Measurements from ENCODE around the gene XPO4.
A peak's percentile ranks its signal among the peaks of the same experiment; 100 is the strongest.

XPO4 gene

DNA sequence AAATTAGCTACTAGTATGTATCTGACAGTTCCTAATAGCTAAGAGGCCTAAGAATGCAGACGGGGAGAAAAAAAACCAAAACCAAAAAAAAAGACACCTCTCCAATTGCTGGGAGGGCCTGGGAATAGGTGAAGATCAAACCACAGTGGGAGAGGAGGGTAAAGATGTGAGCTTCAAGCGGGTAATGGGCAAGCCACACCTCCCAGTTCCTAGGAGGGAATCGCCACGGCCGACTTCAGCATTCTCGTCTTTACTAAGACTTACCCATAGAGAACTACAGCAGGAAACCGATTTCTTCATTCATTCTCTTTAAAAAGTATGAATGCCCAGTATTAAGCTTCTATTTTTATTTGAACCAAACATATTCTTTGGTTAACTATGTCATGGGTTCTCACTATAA lies 123.1 kb downstream of the XPO4 start:
- no peaks in the 10 kb centered on the region for H3K4me1 ChIP-seq (ENCODE audit: control insufficient read depth, insufficient read depth, low read length)
- no peak overlapping the region for H3K4me3 ChIP-seq (ENCODE audit: low read depth, low read length)
- no peaks in the 10 kb centered on the region for H3K27me3 ChIP-seq (ENCODE audit: control insufficient read depth, insufficient read depth, low read length)
- no peak overlapping the region for H3K9ac ChIP-seq (ENCODE audit: low read length)
- H3K36me3 ChIP-seq (ENCODE audit: control insufficient read depth, insufficient read depth, low read length): peaks cover 38% of the 10 kb centered on the region
- no peaks in the 10 kb centered on the region for H3K9me3 ChIP-seq (ENCODE audit: control insufficient read depth, insufficient read depth, low read depth, low read length)
- H3K27ac ChIP-seq (ENCODE audit: low read depth, low read length): no peak overlapping the region

DNA sequence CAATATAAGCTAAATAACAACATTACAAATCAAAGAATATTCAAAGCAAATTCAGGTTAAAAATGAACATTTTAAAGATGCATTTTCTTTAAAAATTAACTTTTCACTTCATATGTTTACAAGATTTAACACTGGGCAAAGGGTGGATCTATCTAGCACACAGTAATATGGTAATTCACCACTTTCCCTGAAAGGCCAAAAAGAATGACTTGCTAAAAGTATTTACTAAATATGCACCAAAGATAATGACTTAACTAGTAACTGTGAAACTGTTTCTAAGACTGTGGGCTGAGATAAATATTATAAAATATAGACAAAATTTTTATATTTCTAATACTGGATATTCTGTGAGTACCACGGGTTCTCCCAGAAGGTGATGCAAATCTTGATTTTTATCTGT lies 124.2 kb downstream of the XPO4 start:
- Histone ChIP-seq H3K4me3 (ENCODE audit: low read depth, low read length) (no peak overlapping the region), H3K9ac (ENCODE audit: low read length) (no peak overlapping the region), H3K27me3 (ENCODE audit: control insufficient read depth, insufficient read depth, low read length) (no peaks in the 10 kb centered on the region), H3K27ac (ENCODE audit: low read depth, low read length) (no peak overlapping the region), H3K36me3 (ENCODE audit: control insufficient read depth, insufficient read depth, low read length) (peaks cover 27% of the 10 kb centered on the region), H3K9me3 (ENCODE audit: control insufficient read depth, insufficient read depth, low read depth, low read length) (no peaks in the 10 kb centered on the region), H3K4me1 (ENCODE audit: control insufficient read depth, insufficient read depth, low read length) (no peaks in the 10 kb centered on the region)

DNA sequence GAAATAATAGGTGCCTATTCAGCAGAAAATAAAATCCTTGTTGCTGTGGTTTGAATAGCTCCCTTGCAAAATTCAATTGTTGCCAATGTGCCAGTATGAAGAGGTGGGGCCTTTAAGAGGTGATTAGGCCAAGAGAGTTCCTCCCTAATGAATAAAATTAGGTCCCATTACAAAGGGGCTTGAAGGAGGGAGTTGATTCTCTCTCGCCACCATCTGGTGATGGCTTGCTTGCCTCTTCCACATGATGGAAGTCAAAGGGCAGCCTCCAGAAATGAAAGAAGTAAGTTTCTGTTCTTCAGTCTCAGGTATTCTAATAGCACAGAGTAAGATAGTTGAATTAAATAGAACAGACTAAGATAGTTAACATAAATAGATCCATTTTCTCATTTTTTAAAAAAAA lies 125.8 kb downstream of the XPO4 start:
- no peaks in the 10 kb centered on the region for H3K9me3 ChIP-seq (ENCODE audit: control insufficient read depth, insufficient read depth, low read depth, low read length)
- H3K4me1 ChIP-seq (ENCODE audit: control insufficient read depth, insufficient read depth, low read length): peaks cover 9% of the 10 kb centered on the region
- H3K4me3 ChIP-seq (ENCODE audit: low read depth, low read length): no peak overlapping the region
- no peaks in the 10 kb centered on the region for H3K27me3 ChIP-seq (ENCODE audit: control insufficient read depth, insufficient read depth, low read length)
- no peak overlapping the region for H3K27ac ChIP-seq (ENCODE audit: low read depth, low read length)
- peaks cover 12% of the 10 kb centered on the region for H3K36me3 ChIP-seq (ENCODE audit: control insufficient read depth, insufficient read depth, low read length)
- H3K9ac ChIP-seq (ENCODE audit: low read length): no peak overlapping the region

DNA sequence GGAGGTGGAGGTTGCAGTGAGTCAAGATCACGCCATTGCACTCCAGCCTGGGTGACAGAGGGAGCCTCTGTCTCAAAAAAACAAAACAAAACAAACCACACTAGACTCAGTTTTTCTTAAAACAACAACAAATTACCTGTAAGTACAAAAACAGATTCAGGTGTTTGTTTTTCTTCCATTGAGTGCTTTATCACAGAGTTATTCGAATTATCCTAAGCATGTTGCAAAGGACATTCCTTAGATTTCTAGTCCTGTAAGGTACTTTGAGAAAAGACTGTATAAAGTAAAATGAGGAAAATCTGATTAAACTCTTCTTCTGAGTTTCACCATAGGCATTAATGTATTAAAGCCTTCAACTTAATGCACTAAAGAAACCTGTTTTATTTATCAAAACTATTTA lies 126.6 kb downstream of the XPO4 start:
- Histone ChIP-seq H3K27ac (ENCODE audit: low read depth, low read length) (no peak overlapping the region), H3K4me3 (ENCODE audit: low read depth, low read length) (no peak overlapping the region), H3K9me3 (ENCODE audit: control insufficient read depth, insufficient read depth, low read depth, low read length) (no peaks in the 10 kb centered on the region), H3K36me3 (ENCODE audit: control insufficient read depth, insufficient read depth, low read length) (peaks cover 5% of the 10 kb centered on the region; the same call in 1 of the 2 replicates), H3K27me3 (ENCODE audit: control insufficient read depth, insufficient read depth, low read length) (no peaks in the 10 kb centered on the region), H3K9ac (ENCODE audit: low read length) (no peak overlapping the region), H3K4me1 (ENCODE audit: control insufficient read depth, insufficient read depth, low read length) (peaks cover 9% of the 10 kb centered on the region)

DNA sequence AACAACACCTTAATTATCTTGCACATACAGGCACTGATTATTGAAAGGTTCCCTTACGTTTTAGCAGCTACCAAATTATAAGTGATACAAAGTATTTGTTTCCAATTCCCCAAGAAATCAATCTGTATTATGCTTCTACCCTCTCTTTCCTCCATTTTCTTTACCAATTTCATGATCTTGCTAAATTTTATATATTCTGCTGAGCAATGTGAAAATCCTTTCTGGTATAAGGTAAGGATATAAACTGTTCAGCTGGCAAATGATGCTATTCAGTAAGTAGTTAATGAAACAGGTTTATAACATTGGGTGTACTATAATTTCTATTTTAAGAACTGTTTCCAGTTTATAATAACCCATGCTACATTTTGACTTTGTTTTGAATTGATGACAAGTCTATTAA lies 127.8 kb downstream of the XPO4 start:
- H3K27me3 ChIP-seq (ENCODE audit: control insufficient read depth, insufficient read depth, low read length): no peaks in the 10 kb centered on the region
- no peaks in the 10 kb centered on the region for H3K9me3 ChIP-seq (ENCODE audit: control insufficient read depth, insufficient read depth, low read depth, low read length)

DNA sequence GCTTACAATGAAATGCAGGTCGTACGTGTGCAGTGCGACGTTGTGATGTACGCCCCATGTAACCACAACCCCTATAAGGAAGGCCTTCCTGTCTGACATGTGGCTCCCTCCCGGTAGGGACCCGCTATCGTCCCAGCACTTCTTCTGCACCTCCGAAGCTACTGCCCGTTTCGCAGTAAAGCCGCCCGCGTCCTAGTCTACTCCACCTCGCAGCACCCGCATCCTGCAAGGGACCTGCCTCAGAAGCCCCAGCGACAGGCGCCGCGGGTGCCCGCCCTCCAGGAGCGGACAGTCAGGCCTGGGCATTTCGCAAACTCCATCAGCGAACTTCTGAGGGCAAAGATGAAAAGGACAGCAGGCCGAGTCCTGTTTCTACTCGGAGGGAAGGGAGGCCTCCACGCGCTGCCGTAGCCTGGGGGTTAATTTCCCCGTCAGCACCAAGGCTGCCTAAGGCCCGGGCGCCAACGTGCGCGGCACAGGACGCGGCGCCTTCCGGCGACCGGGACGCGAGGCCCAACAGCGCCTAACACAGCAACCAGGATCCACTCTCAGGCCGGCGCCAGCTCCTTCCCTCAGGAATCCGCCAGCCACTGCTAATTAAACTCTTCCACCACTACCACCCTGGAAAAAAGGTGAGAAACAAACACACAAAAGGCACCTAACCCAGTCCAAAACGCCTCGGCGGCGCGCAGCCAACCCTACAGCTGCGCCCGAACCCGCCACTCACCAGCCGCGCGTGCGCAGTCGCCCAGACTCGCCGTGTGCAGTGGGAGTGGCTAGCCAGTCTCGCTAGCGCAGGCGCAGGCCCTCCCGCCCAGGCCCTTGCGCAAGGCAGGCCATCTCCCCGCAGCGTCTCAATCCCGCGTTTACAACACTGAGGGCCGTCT lies 129.1 kb downstream of the XPO4 start, which contains the start of gene EEF1AKMT1:
Gene EEF1AKMT1, minus strand, starts transcription at position 768 of the 887 bp plus-strand sequence. CDS start 16,363 bp downstream, outside the sequence.
- Histone ChIP-seq H3K4me1 (ENCODE audit: control insufficient read depth, insufficient read depth, low read length) (peaks cover 9% of the 10 kb centered on the region), H3K27me3 (ENCODE audit: control insufficient read depth, insufficient read depth, low read length) (no peaks in the 10 kb centered on the region), H3K9me3 (ENCODE audit: control insufficient read depth, insufficient read depth, low read depth, low read length) (0 out of 2 replicates have a peak, but pooled peaks cover 3% of the 10 kb centered on the region), H3K4me3 (ENCODE audit: low read depth, low read length) (peak within 1 kb of the TSS; percentile 69), H3K9ac (ENCODE audit: low read length) (peak within 1 kb of the TSS; percentile 83), H3K27ac (ENCODE audit: low read depth, low read length) (peak within 1 kb of the TSS; percentile 81; the same call in 1 of the 2 replicates), H3K36me3 (ENCODE audit: control insufficient read depth, insufficient read depth, low read length) (0 out of 2 replicates have a peak, but pooled peaks cover 6% of the 10 kb centered on the region)

More for the DNA sequence above, 127.8 kb downstream of the XPO4 start:
- peaks cover 9% of the 10 kb centered on the region for H3K4me1 ChIP-seq (ENCODE audit: control insufficient read depth, insufficient read depth, low read length)
- H3K36me3 ChIP-seq (ENCODE audit: control insufficient read depth, insufficient read depth, low read length): 0 out of 2 replicates have a peak, but pooled peaks cover 3% of the 10 kb centered on the region
- no peak overlapping the region for H3K4me3 ChIP-seq (ENCODE audit: low read depth, low read length)
- no peak overlapping the region for H3K9ac ChIP-seq (ENCODE audit: low read length)
- H3K27ac ChIP-seq (ENCODE audit: low read depth, low read length): no peak overlapping the region

DNA sequence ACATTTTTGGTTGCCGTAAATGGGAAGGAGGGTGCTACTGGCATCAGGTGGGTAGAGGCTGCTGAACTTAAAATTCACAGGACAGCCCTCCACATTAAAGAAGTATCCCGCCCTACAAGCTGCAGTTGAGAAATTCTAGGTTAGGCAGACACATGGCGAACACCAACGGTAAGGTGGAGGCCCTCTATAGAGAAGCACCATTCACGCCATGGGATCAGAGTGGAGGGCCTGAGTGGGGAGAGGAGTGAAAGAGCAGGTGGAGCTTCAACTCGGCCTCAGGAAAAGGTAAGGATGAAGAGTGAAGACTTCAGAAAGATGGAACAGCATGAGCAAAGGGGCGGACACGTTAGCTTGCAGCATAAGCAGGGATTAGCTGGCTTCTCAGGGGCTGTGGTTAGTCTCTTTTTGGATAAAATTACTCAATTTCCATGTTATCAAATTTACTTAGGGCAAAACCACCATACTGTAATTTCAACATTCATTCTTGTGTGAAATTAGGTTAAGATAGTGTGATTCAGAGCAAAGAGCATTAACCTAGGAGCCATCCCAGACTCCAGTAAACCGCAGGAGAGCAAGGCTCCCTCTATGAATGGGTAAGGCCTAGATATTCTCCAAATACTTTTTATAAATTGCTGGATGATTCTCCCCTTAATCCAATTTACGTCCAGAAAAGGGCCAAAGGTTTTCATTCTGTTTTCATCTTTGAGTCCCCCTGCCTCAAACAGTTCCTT lies 130.0 kb downstream of the XPO4 start:
- Histone ChIP-seq H3K27ac (ENCODE audit: low read depth, low read length) (no peak overlapping the region), H3K4me3 (ENCODE audit: low read depth, low read length) (peak overlapping the region; percentile 69)

DNA sequence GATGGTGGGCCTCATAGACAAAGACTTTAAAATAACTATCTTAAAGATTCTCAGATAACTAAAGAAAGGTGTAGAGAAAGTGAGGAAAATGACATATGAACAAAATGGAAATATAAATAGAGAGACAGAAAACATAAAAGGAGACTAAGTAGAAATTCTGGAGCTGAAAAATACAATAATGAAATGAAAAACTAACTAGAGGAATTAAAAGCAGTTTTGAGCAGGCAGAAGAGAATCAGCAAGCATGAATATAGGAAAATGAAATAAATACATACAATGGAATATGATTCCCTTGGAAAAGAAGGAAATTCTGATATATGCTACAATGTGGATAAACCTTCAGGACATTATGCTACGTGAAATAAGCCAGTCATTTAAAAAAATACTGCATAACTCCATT lies 132.7 kb downstream of the XPO4 start:
- H3K9me3 ChIP-seq (ENCODE audit: control insufficient read depth, insufficient read depth, low read depth, low read length): 0 out of 2 replicates have a peak, but pooled peaks cover 11% of the 10 kb centered on the region
- no peak overlapping the region for H3K4me3 ChIP-seq (ENCODE audit: low read depth, low read length)
- no peak overlapping the region for H3K9ac ChIP-seq (ENCODE audit: low read length)
- no peak overlapping the region for H3K27ac ChIP-seq (ENCODE audit: low read depth, low read length)
- H3K36me3 ChIP-seq (ENCODE audit: control insufficient read depth, insufficient read depth, low read length): 0 out of 2 replicates have a peak, but pooled peaks cover 6% of the 10 kb centered on the region
- H3K4me1 ChIP-seq (ENCODE audit: control insufficient read depth, insufficient read depth, low read length): peaks cover 9% of the 10 kb centered on the region
- no peaks in the 10 kb centered on the region for H3K27me3 ChIP-seq (ENCODE audit: control insufficient read depth, insufficient read depth, low read length)

More for the DNA sequence above, 130.0 kb downstream of the XPO4 start:
- Histone ChIP-seq H3K4me1 (ENCODE audit: control insufficient read depth, insufficient read depth, low read length) (peaks cover 9% of the 10 kb centered on the region), H3K9ac (ENCODE audit: low read length) (peak overlapping the region; percentile 83), H3K27me3 (ENCODE audit: control insufficient read depth, insufficient read depth, low read length) (no peaks in the 10 kb centered on the region), H3K36me3 (ENCODE audit: control insufficient read depth, insufficient read depth, low read length) (0 out of 2 replicates have a peak, but pooled peaks cover 6% of the 10 kb centered on the region), H3K9me3 (ENCODE audit: control insufficient read depth, insufficient read depth, low read depth, low read length) (0 out of 2 replicates have a peak, but pooled peaks cover 6% of the 10 kb centered on the region)

DNA sequence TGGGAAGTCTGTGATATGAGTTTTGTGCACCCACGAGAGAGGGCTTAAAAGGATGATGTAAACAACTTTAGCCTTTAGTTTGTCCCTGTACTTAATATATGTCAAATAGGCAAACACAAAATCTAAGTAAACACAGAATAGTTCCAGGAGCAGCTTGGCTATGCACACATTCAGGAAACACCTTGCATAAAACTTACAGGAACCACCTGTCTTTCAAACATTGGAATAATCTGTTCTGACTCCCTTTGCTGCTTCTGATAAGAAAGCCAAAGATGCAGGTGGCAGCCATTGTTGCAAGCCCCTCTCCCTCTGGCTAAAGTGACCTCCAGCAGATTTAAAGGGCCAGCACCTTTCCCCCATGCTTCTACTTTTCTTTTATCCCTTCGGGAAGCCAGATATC lies 133.5 kb downstream of the XPO4 start:
- H3K4me3 ChIP-seq (ENCODE audit: low read depth, low read length): no peak overlapping the region
- no peak overlapping the region for H3K9ac ChIP-seq (ENCODE audit: low read length)
- H3K27me3 ChIP-seq (ENCODE audit: control insufficient read depth, insufficient read depth, low read length): no peaks in the 10 kb centered on the region
- no peak overlapping the region for H3K27ac ChIP-seq (ENCODE audit: low read depth, low read length)
- 0 out of 2 replicates have a peak, but pooled peaks cover 11% of the 10 kb centered on the region for H3K9me3 ChIP-seq (ENCODE audit: control insufficient read depth, insufficient read depth, low read depth, low read length)
- 0 out of 2 replicates have a peak, but pooled peaks cover 6% of the 10 kb centered on the region for H3K36me3 ChIP-seq (ENCODE audit: control insufficient read depth, insufficient read depth, low read length)
- peaks cover 9% of the 10 kb centered on the region for H3K4me1 ChIP-seq (ENCODE audit: control insufficient read depth, insufficient read depth, low read length)

DNA sequence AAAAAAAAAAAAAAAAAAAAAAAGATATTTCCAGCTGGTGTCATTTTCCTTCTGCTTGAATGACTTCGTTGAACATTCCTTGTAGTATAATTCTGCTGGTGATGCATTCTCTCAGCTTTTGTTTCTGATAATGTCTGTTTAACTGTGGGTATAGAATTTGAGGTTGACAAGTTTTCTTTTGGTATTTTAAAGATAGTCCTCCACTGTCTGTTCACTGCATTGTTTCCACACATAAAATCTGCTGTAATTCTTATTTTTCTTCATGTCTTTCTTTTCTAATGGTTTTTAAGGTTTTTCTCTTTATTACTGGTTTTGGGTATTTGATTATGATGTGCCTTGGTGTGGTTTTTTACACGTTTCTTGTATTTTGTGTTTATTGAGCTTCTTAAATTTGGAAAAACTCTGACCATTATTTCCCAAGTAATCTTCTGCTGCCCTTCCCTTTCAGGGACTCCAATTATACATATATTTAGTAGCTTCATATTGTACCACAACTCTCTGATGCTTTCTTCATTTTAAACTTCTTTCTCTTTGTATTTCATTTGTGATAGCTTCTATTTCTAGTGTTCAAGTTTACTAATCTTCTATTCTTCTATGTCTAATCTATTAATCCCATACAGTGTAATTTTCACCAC lies 135.1 kb downstream of the XPO4 start:
- Histone ChIP-seq H3K36me3 (ENCODE audit: control insufficient read depth, insufficient read depth, low read length) (0 out of 2 replicates have a peak, but pooled peaks cover 6% of the 10 kb centered on the region), H3K9me3 (ENCODE audit: control insufficient read depth, insufficient read depth, low read depth, low read length) (0 out of 2 replicates have a peak, but pooled peaks cover 11% of the 10 kb centered on the region)

More for the DNA sequence above, 135.1 kb downstream of the XPO4 start:
- H3K9ac ChIP-seq (ENCODE audit: low read length): no peak overlapping the region
- no peak overlapping the region for H3K27ac ChIP-seq (ENCODE audit: low read depth, low read length)
- H3K4me3 ChIP-seq (ENCODE audit: low read depth, low read length): no peak overlapping the region
- no peaks in the 10 kb centered on the region for H3K27me3 ChIP-seq (ENCODE audit: control insufficient read depth, insufficient read depth, low read length)
- H3K4me1 ChIP-seq (ENCODE audit: control insufficient read depth, insufficient read depth, low read length): peaks cover 3% of the 10 kb centered on the region
